ENCODE data around the gene CDK17. TPM values are rescaled to one million over a fixed set of nuclear protein-coding genes. Genes with fewer than 3 reads are reported as not detected.

CDK17 gene
- total RNA-seq, 1 experiment from 2014 or later, result 21.4 TPM

- ChIA-PET POLR2A (no interaction called here), RAD21 (ENCODE audit: low non-redundant PET in 1 of 2, low total read pairs in 2 of 2, uncharacterized antibody in 2 of 2, unreplicated experiment in 2 of 2) (no interaction called here), CTCF (no interaction called here)
- no peak for TF ChIP-seq SIN3A (IDR thresholded peaks at IDR 0.05; ENCODE audit: low read depth)
- TF ChIP-seq SRF (IDR thresholded peaks at IDR 0.05; ENCODE audit: low read depth), result no peak
- TF ChIP-seq REST (IDR thresholded peaks at IDR 0.05; ENCODE audit: low read depth), result no peak
- TF ChIP-seq SP1 (IDR thresholded peaks at IDR 0.05; ENCODE audit: low read depth), result no peak
- TF ChIP-seq JUND (IDR thresholded peaks at IDR 0.05), result no peak
- BruUV-seq (replicated peaks), result no TSS peak
- H3K79me2 ChIP-seq (ENCODE audit: insufficient read depth, low read length), result no peaks in the 10 kb centered on the region
- H3K4me3 ChIP-seq (replicated peaks in 1 of 2; ENCODE audit: low read depth in 1 of 2, low read length in 2 of 2), result no peak overlapping the region
- no peak overlapping the region for H3K4me2 ChIP-seq (ENCODE audit: low read length)
- H3K27ac ChIP-seq (ENCODE audit: low read depth, low read length), result no peak overlapping the region
- no peaks in the 10 kb centered on the region for H3K27me3 ChIP-seq (ENCODE audit: insufficient read depth, low read length)
- ATAC-seq, result no peak
- DNase-seq (ENCODE audit: low read depth, low spot score), result no peak
- H3K9ac ChIP-seq (ENCODE audit: low read length), result no peak overlapping the region
- peaks cover 4 to 8% of the 10 kb centered on the region in 2 experiments; a peak in 2 of 4 replicates for H3K36me3 ChIP-seq (ENCODE audit: control insufficient read depth in 1 of 2, insufficient read depth in 2 of 2, low read length in 2 of 2)
- no peaks in the 10 kb centered on the region for H3K9me2 ChIP-seq (ENCODE audit: insufficient read depth)
- no peaks in the 10 kb centered on the region for H4K20me1 ChIP-seq (ENCODE audit: insufficient read depth)
- H2AFZ ChIP-seq (ENCODE audit: low read depth, low read length, poor library complexity, severe bottlenecking), result no peak overlapping the region
- H3K9me3 ChIP-seq (ENCODE audit: control insufficient read depth in 1 of 2, insufficient read depth in 1 of 2, low read depth in 1 of 2, low read length in 2 of 2), result no peaks in the 10 kb centered on the region
- H3K4me1 ChIP-seq (ENCODE audit: control insufficient read depth in 1 of 2, insufficient read depth in 2 of 2, low read length in 2 of 2), result no peaks in the 10 kb centered on the region
- intact Hi-C loops (cut with micrococcal nuclease), result no loop called here
Measured at GRCh38 chr12:96289067-96289466, 111.2 kb downstream of the CDK17 start.

- Histone ChIP-seq H3K9me2 (ENCODE audit: insufficient read depth) (no peaks in the 10 kb centered on the region), H4K20me1 (ENCODE audit: insufficient read depth) (no peaks in the 10 kb centered on the region), H3K79me2 (ENCODE audit: insufficient read depth, low read length) (no peaks in the 10 kb centered on the region), H3K9me3 (ENCODE audit: control insufficient read depth in 1 of 2, insufficient read depth in 1 of 2, low read depth in 1 of 2, low read length in 2 of 2) (no peaks in the 10 kb centered on the region), H3K36me3 (ENCODE audit: control insufficient read depth in 1 of 2, insufficient read depth in 2 of 2, low read length in 2 of 2) (peaks cover 17 to 22% of the 10 kb centered on the region in 2 experiments; a peak in 3 of 4 replicates), H3K9ac (ENCODE audit: low read length) (no peak overlapping the region), H3K4me2 (ENCODE audit: low read length) (no peak overlapping the region), H2AFZ (ENCODE audit: low read depth, low read length, poor library complexity, severe bottlenecking) (no peak overlapping the region), H3K27ac (ENCODE audit: low read depth, low read length) (no peak overlapping the region), H3K27me3 (ENCODE audit: insufficient read depth, low read length) (no peaks in the 10 kb centered on the region), H3K4me1 (ENCODE audit: control insufficient read depth in 1 of 2, insufficient read depth in 2 of 2, low read length in 2 of 2) (no peaks in the 10 kb centered on the region), H3K4me3 (replicated peaks in 1 of 2; ENCODE audit: low read depth in 1 of 2, low read length in 2 of 2) (no peak overlapping the region)
- RAD21 ChIA-PET (ENCODE audit: low non-redundant PET in 1 of 2, low total read pairs in 2 of 2, uncharacterized antibody in 2 of 2, unreplicated experiment in 2 of 2), result no interaction called here
- CTCF ChIA-PET, result no interaction called here
- DNase-seq (ENCODE audit: low read depth, low spot score), result no peak
- intact Hi-C loops (cut with micrococcal nuclease), result no loop called here
- POLR2A ChIA-PET, result no interaction called here
- no peak for ATAC-seq
- no TSS peak for BruUV-seq (replicated peaks)
- TF ChIP-seq TCF7L2 (IDR thresholded peaks at IDR 0.05; ENCODE audit: borderline replicate concordance, extremely low read depth, insufficient read depth, insufficient read length) (no peak), CBX3 (IDR thresholded peaks at IDR 0.05; ENCODE audit: low read depth) (no peak), ATF3 (IDR thresholded peaks at IDR 0.05) (no peak), CTCF (IDR thresholded peaks at IDR 0.05 in 2 of 3, conservative IDR thresholded peaks at IDR 0.05 in 1 of 3; ENCODE audit: borderline replicate concordance in 1 of 3, insufficient read depth in 1 of 3, low read depth in 2 of 3, low read length in 2 of 3) (no peak), RAD21 (IDR thresholded peaks at IDR 0.05; ENCODE audit: low read depth) (no peak), YY1 (IDR thresholded peaks at IDR 0.05; ENCODE audit: extremely low read depth, insufficient replicate concordance, low read depth, low read length) (no peak), ZBTB33 (IDR thresholded peaks at IDR 0.05; ENCODE audit: extremely low read depth, insufficient replicate concordance, low read length) (no peak), ELF1 (IDR thresholded peaks at IDR 0.05; ENCODE audit: borderline replicate concordance, low read depth) (no peak)
Measured at GRCh38 chr12:96285158-96285557, 115.1 kb downstream of the CDK17 start.

Data from HCT116 (cell line).